Ishikawa (cell line): ENCODE measurements around the gene TCL1B.

ENCODE experiments used
- CREB1 ChIP-seq: IDR thresholded peaks from 2 replicates; pipeline ENCODE4 v1.6.1; 2012; ENCODE audit warnings: low read depth
- EP300 ChIP-seq: IDR thresholded peaks from 2 replicates; pipeline ENCODE4 v1.6.1; 2012; ENCODE audit warnings: borderline replicate concordance
- FOXM1 ChIP-seq: IDR thresholded peaks from 2 replicates; pipeline ENCODE4 v1.6.1; 2012; ENCODE audit warnings: low read depth, borderline replicate concordance
- NFIC ChIP-seq: IDR thresholded peaks from 2 replicates; pipeline ENCODE4 v1.6.1; 2012
- RAD21 ChIP-seq: IDR thresholded peaks from 2 replicates; pipeline ENCODE4 v1.6.1; 2012; ENCODE audit warnings: low read depth
- YY1 ChIP-seq: IDR thresholded peaks from 2 replicates; pipeline ENCODE4 v1.6.1; 2012; ENCODE audit warnings: low read depth
- TF ChIP-seq, protein P1 (sequence below): IDR thresholded peaks from 2 replicates; pipeline ENCODE4 v1.6.1; 2012
- TF ChIP-seq, protein P2 (sequence below): IDR thresholded peaks from 2 replicates; pipeline ENCODE4 v1.6.1; 2012; ENCODE audit warnings: low read depth, mild to moderate bottlenecking

DNA sequence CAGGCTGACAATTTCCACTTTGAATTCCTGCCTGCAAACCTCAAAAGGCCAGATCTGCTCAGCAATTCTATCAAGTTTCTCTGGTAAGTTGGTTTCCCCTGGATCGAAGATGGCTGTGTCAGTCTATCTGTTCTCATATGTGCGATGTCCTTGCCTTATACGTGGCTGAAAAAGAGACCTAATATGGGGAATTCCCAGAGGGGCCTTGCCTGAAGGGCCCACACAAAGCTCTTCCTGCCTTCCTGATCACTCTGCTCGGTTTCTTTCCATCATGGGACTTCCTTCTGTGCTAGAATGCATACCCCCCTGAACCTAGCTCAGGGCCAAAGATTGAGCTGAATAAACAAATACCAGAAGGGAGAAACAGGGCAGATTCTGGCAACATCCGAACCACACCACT lies 13.2 kb downstream of the TCL1B start:
- TF ChIP-seq, protein P1, sequence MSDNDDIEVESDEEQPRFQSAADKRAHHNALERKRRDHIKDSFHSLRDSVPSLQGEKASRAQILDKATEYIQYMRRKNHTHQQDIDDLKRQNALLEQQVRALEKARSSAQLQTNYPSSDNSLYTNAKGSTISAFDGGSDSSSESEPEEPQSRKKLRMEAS: no peak
- no peak for TF ChIP-seq EP300
- TF ChIP-seq CREB1: no peak
- TF ChIP-seq, protein P2, sequence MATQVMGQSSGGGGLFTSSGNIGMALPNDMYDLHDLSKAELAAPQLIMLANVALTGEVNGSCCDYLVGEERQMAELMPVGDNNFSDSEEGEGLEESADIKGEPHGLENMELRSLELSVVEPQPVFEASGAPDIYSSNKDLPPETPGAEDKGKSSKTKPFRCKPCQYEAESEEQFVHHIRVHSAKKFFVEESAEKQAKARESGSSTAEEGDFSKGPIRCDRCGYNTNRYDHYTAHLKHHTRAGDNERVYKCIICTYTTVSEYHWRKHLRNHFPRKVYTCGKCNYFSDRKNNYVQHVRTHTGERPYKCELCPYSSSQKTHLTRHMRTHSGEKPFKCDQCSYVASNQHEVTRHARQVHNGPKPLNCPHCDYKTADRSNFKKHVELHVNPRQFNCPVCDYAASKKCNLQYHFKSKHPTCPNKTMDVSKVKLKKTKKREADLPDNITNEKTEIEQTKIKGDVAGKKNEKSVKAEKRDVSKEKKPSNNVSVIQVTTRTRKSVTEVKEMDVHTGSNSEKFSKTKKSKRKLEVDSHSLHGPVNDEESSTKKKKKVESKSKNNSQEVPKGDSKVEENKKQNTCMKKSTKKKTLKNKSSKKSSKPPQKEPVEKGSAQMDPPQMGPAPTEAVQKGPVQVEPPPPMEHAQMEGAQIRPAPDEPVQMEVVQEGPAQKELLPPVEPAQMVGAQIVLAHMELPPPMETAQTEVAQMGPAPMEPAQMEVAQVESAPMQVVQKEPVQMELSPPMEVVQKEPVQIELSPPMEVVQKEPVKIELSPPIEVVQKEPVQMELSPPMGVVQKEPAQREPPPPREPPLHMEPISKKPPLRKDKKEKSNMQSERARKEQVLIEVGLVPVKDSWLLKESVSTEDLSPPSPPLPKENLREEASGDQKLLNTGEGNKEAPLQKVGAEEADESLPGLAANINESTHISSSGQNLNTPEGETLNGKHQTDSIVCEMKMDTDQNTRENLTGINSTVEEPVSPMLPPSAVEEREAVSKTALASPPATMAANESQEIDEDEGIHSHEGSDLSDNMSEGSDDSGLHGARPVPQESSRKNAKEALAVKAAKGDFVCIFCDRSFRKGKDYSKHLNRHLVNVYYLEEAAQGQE: no peak
- no peak for TF ChIP-seq NFIC
- no peak for TF ChIP-seq YY1
- no peak for TF ChIP-seq RAD21
- no peak for TF ChIP-seq FOXM1
